ENCODE measurements around the gene SRGAP3.

The SRGAP3 gene

DNA sequence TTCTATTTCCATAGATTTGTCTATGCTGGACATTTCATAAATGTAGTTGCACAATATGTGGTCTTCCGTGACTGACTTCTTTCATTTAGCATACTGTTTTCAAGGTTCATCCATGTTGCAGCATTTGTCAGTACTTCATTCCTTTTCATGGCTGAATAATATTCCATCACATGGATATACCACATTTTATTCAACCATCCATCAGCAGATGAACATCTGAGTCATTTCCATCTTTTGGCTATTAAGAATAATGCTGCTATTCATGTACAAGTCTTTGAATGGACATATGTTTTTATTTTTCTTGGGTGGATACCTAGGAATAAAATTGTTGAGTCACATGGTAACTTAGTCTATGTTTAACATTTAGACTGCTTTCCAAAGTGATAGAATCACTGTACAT is 186.9 kb downstream of the SRGAP3 start:
- TF ChIP-seq ZNF174 (tag by site-specific recombination; IDR thresholded peaks at IDR 0.05) (no peak), BCL11A (tag by site-specific recombination; IDR thresholded peaks at IDR 0.05; ENCODE audit: low read depth) (no peak), ZNF473 (tag by site-specific recombination; IDR thresholded peaks at IDR 0.05) (no peak), FEZF1 (tag by site-specific recombination; IDR thresholded peaks at IDR 0.05) (no peak), ZNF600 (tag by site-specific recombination; IDR thresholded peaks at IDR 0.05) (no peak), ZNF580 (tag by site-specific recombination; IDR thresholded peaks at IDR 0.05) (peak; percentile 76), WT1 (tag by site-specific recombination; IDR thresholded peaks at IDR 0.05) (no peak), MZF1 (tag by site-specific recombination; IDR thresholded peaks at IDR 0.05; ENCODE audit: borderline replicate concordance) (no peak), ZNF146 (tag by site-specific recombination; IDR thresholded peaks at IDR 0.05) (peak; percentile 98), ZNF558 (tag by site-specific recombination; IDR thresholded peaks at IDR 0.05) (no peak), ZBTB1 (tag by site-specific recombination; IDR thresholded peaks at IDR 0.05) (no peak), ZNF792 (tag by site-specific recombination; IDR thresholded peaks at IDR 0.05) (no peak)
- TF ChIP-seq, protein P1, sequence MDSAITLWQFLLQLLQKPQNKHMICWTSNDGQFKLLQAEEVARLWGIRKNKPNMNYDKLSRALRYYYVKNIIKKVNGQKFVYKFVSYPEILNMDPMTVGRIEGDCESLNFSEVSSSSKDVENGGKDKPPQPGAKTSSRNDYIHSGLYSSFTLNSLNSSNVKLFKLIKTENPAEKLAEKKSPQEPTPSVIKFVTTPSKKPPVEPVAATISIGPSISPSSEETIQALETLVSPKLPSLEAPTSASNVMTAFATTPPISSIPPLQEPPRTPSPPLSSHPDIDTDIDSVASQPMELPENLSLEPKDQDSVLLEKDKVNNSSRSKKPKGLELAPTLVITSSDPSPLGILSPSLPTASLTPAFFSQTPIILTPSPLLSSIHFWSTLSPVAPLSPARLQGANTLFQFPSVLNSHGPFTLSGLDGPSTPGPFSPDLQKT (IDR thresholded peaks at IDR 0.05; ENCODE audit: borderline replicate concordance, low read depth, low read length), result no peak
- TF ChIP-seq, protein P2, sequence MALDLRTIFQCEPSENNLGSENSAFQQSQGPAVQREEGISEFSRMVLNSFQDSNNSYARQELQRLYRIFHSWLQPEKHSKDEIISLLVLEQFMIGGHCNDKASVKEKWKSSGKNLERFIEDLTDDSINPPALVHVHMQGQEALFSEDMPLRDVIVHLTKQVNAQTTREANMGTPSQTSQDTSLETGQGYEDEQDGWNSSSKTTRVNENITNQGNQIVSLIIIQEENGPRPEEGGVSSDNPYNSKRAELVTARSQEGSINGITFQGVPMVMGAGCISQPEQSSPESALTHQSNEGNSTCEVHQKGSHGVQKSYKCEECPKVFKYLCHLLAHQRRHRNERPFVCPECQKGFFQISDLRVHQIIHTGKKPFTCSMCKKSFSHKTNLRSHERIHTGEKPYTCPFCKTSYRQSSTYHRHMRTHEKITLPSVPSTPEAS (tag by site-specific recombination; IDR thresholded peaks at IDR 0.05), result no peak
- TF ChIP-seq, protein P3, sequence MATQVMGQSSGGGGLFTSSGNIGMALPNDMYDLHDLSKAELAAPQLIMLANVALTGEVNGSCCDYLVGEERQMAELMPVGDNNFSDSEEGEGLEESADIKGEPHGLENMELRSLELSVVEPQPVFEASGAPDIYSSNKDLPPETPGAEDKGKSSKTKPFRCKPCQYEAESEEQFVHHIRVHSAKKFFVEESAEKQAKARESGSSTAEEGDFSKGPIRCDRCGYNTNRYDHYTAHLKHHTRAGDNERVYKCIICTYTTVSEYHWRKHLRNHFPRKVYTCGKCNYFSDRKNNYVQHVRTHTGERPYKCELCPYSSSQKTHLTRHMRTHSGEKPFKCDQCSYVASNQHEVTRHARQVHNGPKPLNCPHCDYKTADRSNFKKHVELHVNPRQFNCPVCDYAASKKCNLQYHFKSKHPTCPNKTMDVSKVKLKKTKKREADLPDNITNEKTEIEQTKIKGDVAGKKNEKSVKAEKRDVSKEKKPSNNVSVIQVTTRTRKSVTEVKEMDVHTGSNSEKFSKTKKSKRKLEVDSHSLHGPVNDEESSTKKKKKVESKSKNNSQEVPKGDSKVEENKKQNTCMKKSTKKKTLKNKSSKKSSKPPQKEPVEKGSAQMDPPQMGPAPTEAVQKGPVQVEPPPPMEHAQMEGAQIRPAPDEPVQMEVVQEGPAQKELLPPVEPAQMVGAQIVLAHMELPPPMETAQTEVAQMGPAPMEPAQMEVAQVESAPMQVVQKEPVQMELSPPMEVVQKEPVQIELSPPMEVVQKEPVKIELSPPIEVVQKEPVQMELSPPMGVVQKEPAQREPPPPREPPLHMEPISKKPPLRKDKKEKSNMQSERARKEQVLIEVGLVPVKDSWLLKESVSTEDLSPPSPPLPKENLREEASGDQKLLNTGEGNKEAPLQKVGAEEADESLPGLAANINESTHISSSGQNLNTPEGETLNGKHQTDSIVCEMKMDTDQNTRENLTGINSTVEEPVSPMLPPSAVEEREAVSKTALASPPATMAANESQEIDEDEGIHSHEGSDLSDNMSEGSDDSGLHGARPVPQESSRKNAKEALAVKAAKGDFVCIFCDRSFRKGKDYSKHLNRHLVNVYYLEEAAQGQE (tag by site-specific recombination; IDR thresholded peaks at IDR 0.05), result no peak
- Histone ChIP-seq H3K4me3 (ENCODE audit: low read depth, low read length) (no peak overlapping the region), H3K9me3 (ENCODE audit: control insufficient read depth, insufficient read depth, low read depth, low read length) (no peaks in the 10 kb centered on the region; the same call in 1 of the 2 replicates), H3K36me3 (ENCODE audit: control insufficient read depth in 2 of 2, insufficient read depth in 1 of 2, low read length in 2 of 2) (no peaks in the 10 kb centered on the region), H3K4me1 (ENCODE audit: control insufficient read depth, insufficient read depth, low read length) (no peaks in the 10 kb centered on the region), H3K27ac (ENCODE audit: extremely low read depth, low read depth, low read length) (no peak overlapping the region)
- ChIA-PET POLR2A (no interaction called here), CTCF (no interaction called here)

GRCh38 chr3:9061634-9062033 is 187.8 kb downstream of the SRGAP3 start:
- H3K36me3 ChIP-seq (ENCODE audit: control insufficient read depth in 2 of 2, insufficient read depth in 1 of 2, low read length in 2 of 2), result no peaks in the 10 kb centered on the region
- H3K27ac ChIP-seq (ENCODE audit: extremely low read depth, low read depth, low read length), result no peak overlapping the region
- H3K4me3 ChIP-seq (ENCODE audit: low read depth, low read length), result no peak overlapping the region
- CTCF ChIA-PET, result interaction anchor here (1.6 kb wide), 1 partner anchor 240 kb away, joined by 4 read pairs; no protein-coding TSS in a partner anchor
- no peaks in the 10 kb centered on the region for H3K4me1 ChIP-seq (ENCODE audit: control insufficient read depth, insufficient read depth, low read length)
- TF ChIP-seq ZNF248 (tag by site-specific recombination; IDR thresholded peaks at IDR 0.05) (no peak), ZIC2 (tag by site-specific recombination; IDR thresholded peaks at IDR 0.05) (peak; percentile 43), ZNF610 (tag by site-specific recombination; IDR thresholded peaks at IDR 0.05; ENCODE audit: borderline replicate concordance) (no peak), GLIS1 (tag by site-specific recombination; IDR thresholded peaks at IDR 0.05) (peak; percentile 72), KLF1 (tag by site-specific recombination; IDR thresholded peaks at IDR 0.05) (peak; percentile 72), SP2 (tag by site-specific recombination; IDR thresholded peaks at IDR 0.05) (no peak), ZNF48 (tag by site-specific recombination; IDR thresholded peaks at IDR 0.05) (no peak), YY2 (tag by site-specific recombination; IDR thresholded peaks at IDR 0.05) (no peak), ZNF501 (tag by site-specific recombination; IDR thresholded peaks at IDR 0.05) (no peak)
- TF ChIP-seq, protein P4, sequence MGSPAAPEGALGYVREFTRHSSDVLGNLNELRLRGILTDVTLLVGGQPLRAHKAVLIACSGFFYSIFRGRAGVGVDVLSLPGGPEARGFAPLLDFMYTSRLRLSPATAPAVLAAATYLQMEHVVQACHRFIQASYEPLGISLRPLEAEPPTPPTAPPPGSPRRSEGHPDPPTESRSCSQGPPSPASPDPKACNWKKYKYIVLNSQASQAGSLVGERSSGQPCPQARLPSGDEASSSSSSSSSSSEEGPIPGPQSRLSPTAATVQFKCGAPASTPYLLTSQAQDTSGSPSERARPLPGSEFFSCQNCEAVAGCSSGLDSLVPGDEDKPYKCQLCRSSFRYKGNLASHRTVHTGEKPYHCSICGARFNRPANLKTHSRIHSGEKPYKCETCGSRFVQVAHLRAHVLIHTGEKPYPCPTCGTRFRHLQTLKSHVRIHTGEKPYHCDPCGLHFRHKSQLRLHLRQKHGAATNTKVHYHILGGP (tag by site-specific recombination; IDR thresholded peaks at IDR 0.05), result no peak
- TF ChIP-seq, protein P5, sequence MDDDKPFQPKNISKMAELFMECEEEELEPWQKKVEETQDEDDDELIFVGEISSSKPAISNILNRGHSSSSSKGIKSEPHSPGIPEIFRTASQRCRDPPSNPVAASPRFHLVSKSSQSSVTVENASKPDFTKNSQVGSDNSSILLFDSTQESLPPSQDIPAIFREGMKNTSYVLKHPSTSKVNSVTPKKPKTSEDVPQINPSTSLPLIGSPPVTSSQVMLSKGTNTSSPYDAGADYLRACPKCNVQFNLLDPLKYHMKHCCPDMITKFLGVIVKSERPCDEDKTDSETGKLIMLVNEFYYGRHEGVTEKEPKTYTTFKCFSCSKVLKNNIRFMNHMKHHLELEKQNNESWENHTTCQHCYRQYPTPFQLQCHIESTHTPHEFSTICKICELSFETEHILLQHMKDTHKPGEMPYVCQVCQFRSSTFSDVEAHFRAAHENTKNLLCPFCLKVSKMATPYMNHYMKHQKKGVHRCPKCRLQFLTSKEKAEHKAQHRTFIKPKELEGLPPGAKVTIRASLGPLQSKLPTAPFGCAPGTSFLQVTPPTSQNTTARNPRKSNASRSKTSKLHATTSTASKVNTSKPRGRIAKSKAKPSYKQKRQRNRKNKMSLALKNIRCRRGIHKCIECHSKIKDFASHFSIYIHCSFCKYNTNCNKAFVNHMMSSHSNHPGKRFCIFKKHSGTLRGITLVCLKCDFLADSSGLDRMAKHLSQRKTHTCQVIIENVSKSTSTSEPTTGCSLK (tag by site-specific recombination; IDR thresholded peaks at IDR 0.05), result no peak
- no peaks in the 10 kb centered on the region; the same call in 1 of the 2 replicates for H3K9me3 ChIP-seq (ENCODE audit: control insufficient read depth, insufficient read depth, low read depth, low read length)
- POLR2A ChIA-PET, result interaction anchor here (0.5 kb wide), 1 partner anchor 74 kb away, joined by 4 read pairs; no protein-coding TSS in a partner anchor
